ENCODE data around the gene TRDN.
A peak's percentile ranks its signal among the peaks of the same experiment; 100 is the strongest.

TRDN gene

DNA sequence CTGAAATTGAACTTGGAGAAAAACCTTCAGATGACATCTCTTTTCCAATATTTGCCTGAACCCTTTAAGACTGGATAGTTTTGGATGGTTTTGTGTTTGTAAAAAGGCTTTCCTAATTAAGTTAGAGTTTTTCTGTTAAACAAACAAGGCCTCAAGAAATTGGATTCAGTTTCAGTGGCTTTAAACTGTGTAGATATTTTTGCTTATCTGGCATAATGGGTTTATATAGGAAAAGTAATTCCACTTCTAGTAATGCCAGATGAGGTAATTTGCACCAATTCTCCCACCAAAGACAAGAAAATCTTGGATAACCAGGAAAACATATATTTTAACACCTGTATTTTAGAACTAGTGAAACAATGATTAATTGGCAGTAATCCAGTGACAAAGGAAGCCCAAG, 12.0 kb upstream of the TRDN start:
- Histone ChIP-seq H3K4me3 (ENCODE audit: low read length) (no peak overlapping the region), H3K27me3 (ENCODE audit: insufficient read depth, low read length) (no peaks in the 10 kb centered on the region)

DNA sequence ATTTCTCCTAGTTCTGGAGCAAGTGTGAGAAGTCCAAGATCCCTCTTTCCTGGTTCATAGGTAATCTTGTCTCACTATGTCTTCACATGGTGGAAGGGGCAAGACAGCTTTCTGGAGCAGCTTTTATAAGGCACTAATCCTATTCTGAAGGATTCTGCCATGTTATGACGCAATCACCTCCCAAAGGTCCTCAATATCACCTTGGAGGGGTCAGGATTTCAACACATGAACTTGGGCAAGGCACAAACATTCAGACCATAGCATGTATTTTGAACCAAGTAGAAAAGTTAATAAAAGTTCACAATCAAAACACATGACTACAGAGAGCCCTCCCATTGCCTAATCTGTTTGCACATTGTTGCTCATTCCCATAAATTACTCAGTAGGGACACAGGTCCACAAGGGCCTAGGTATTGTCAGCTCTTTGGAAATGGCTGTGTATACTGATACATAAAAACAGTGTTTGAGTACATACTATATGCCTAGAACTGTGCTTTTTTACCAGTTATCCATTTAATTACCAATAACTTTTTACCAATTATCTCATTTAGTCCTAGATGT, 11.3 kb upstream of the TRDN start:
- Histone ChIP-seq H3K4me3 (ENCODE audit: low read length) (no peak overlapping the region), H3K36me3 (ENCODE audit: insufficient read depth, low read length) (no peaks in the 10 kb centered on the region), H3K27me3 (ENCODE audit: insufficient read depth, low read length) (no peaks in the 10 kb centered on the region), H3K4me1 (ENCODE audit: insufficient read depth, low read length) (no peaks in the 10 kb centered on the region), H2AFZ (ENCODE audit: low read depth, low read length) (no peak overlapping the region), H3K9me3 (ENCODE audit: low read length) (no peaks in the 10 kb centered on the region)

More for the DNA sequence above, 12.0 kb upstream of the TRDN start:
- H3K4me1 ChIP-seq (ENCODE audit: insufficient read depth, low read length): no peaks in the 10 kb centered on the region
- no peak overlapping the region for H2AFZ ChIP-seq (ENCODE audit: low read depth, low read length)
- H3K9me3 ChIP-seq (ENCODE audit: low read length): no peaks in the 10 kb centered on the region
- H3K36me3 ChIP-seq (ENCODE audit: insufficient read depth, low read length): no peaks in the 10 kb centered on the region

DNA sequence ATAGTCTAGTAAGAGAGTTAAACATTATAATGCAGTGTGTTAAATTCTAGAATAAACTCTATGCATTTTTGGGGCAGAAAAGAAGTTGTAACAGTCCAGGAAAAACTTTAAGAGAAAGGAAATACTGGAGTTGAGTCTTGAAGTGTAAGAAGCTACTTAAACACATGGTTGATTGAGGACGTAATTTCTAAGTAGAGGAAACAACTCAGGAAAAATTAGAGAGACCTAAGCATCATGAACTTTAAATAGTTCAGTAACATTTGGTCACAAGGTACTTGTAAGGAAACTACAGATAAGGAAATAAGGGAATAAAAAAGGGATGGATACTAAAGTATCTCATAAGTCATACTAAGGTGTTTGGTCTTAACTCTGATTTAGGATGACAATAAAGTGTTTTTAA, 4.7 kb upstream of the TRDN start:
- no peaks in the 10 kb centered on the region for H3K36me3 ChIP-seq (ENCODE audit: insufficient read depth, low read length)
- peaks cover 38% of the 10 kb centered on the region for H3K4me1 ChIP-seq (ENCODE audit: insufficient read depth, low read length)
- no peaks in the 10 kb centered on the region for H3K27me3 ChIP-seq (ENCODE audit: insufficient read depth, low read length)
- H3K9me3 ChIP-seq (ENCODE audit: low read length): no peaks in the 10 kb centered on the region
- H2AFZ ChIP-seq (ENCODE audit: low read depth, low read length): no peak overlapping the region
- no peak overlapping the region for H3K4me3 ChIP-seq (ENCODE audit: low read length)

DNA sequence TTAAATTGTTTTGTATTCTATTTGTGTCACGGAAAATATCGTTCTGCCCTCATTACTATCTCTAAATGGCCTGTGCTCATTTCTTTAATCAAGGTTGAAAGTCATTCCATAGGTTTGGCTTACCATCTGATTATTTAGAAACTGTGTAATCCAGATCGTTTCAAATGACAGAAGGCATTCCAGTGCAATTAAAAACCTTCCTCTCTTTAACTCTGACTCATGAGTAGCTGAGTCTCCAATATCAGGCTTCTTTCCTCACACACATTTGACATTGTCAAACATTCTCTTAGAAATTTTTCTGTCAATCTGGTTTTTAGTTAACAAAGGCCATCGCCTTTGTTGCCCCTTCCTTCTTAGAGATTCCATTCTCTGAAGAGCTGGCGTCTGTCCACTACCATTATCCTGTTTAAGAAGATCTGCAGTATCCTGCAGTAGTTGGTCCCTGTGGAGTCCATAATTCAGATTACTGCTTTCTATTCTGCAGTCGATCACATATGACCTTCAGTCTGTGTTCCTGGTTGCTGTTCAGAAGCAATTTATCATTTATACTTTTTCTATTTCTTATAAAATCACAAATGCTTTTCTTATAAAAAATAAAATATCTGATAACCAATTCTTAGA, 3.9 kb upstream of the TRDN start:
- Histone ChIP-seq H3K4me1 (ENCODE audit: insufficient read depth, low read length) (peaks cover 38% of the 10 kb centered on the region), H3K36me3 (ENCODE audit: insufficient read depth, low read length) (no peaks in the 10 kb centered on the region), H3K4me3 (ENCODE audit: low read length) (no peak overlapping the region), H2AFZ (ENCODE audit: low read depth, low read length) (peak overlapping the region; percentile 5), H3K27me3 (ENCODE audit: insufficient read depth, low read length) (no peaks in the 10 kb centered on the region), H3K9me3 (ENCODE audit: low read length) (no peaks in the 10 kb centered on the region)

DNA sequence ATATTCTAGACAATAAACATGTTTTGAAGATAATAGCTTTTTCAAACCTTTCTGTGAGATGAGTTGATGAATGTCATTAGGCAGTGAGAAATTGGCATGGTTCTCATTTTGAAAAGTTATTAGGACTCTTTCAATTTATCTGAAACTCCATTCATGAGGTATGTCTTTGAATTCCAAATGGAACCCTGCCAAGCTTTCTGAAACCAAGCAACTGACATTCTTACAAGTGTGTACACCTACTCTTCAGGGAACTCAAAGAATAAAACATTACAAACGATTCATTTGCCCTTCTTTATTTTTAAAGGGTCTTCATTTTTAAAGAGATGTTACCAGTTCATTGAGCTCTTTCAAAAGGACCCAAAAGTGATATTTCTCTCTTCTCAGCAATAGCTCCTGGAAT, 2.1 kb upstream of the TRDN start:
- H3K4me3 ChIP-seq (ENCODE audit: low read length): no peak overlapping the region
- peaks cover 38% of the 10 kb centered on the region for H3K4me1 ChIP-seq (ENCODE audit: insufficient read depth, low read length)
- H3K36me3 ChIP-seq (ENCODE audit: insufficient read depth, low read length): no peaks in the 10 kb centered on the region
- H3K27me3 ChIP-seq (ENCODE audit: insufficient read depth, low read length): no peaks in the 10 kb centered on the region
- H3K9me3 ChIP-seq (ENCODE audit: low read length): no peaks in the 10 kb centered on the region
- no peak overlapping the region for H2AFZ ChIP-seq (ENCODE audit: low read depth, low read length)

DNA sequence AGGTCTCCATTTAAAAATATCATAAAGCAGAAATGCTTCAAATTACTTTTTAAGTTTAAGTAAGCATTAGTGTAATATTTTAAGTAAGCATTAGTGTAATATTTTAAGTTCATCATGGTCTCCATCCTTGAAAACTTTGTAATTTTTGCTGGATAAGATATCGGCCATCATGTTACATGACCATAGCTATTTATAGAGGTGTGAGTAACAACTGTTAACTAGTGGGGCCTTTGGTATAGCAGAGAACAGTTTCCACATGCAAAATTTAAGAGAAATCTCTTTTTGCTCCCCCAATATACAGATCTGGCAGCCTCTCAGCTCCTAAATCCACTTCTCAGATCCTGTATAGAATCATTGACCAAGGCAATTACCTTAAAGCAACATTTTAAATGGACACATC, 468 bp downstream of the TRDN start:
- H3K4me3 ChIP-seq (ENCODE audit: low read length): no peak overlapping the region
- H3K36me3 ChIP-seq (ENCODE audit: insufficient read depth, low read length): no peaks in the 10 kb centered on the region
- no peaks in the 10 kb centered on the region for H3K9me3 ChIP-seq (ENCODE audit: low read length)
- no peaks in the 10 kb centered on the region for H3K27me3 ChIP-seq (ENCODE audit: insufficient read depth, low read length)
- H2AFZ ChIP-seq (ENCODE audit: low read depth, low read length): peak overlapping the region; percentile 21
- H3K4me1 ChIP-seq (ENCODE audit: insufficient read depth, low read length): peaks cover 36% of the 10 kb centered on the region

DNA sequence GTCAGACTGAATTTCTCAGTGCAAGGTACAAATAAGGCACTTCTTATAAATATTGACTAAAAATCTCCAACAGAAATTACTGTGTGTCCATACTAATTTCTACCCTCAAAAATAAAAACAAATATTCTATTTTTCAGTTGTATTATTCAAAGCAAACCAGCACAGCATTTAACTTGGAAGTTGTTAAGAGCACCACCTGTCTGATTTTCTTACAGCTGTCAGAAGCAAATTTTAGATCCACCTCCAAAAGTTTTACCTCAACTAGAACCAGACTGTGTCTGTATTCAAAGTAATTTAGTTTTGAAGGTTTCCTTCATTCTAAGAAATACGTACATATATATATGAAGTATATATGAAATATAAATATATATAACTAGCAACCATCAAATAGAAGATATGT, 1.2 kb downstream of the TRDN start:
- H3K9me3 ChIP-seq (ENCODE audit: low read length): no peaks in the 10 kb centered on the region
- no peak overlapping the region for H3K4me3 ChIP-seq (ENCODE audit: low read length)
- H3K4me1 ChIP-seq (ENCODE audit: insufficient read depth, low read length): peaks cover 33% of the 10 kb centered on the region
- no peaks in the 10 kb centered on the region for H3K27me3 ChIP-seq (ENCODE audit: insufficient read depth, low read length)
- H2AFZ ChIP-seq (ENCODE audit: low read depth, low read length): no peak overlapping the region
- H3K36me3 ChIP-seq (ENCODE audit: insufficient read depth, low read length): no peaks in the 10 kb centered on the region

DNA sequence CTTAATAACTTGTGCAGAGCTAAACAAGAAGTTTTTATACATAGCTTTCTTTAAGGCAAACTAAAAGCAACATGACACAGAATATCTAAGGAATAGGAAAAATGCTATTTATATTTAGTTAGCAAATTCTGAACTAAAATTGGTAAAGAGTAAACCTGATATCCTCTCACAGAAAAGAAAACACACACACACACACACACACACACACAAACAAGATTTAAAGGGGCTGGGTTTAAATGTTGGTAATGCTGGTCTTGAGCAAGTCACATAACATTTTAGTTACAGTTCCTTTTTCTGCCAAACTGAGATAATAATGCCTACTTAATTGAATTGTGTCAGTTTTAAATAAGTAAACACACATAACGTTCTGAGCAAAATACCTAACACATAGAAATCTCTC, 1.6 kb downstream of the TRDN start:
- Histone ChIP-seq H3K4me1 (ENCODE audit: insufficient read depth, low read length) (peaks cover 33% of the 10 kb centered on the region), H2AFZ (ENCODE audit: low read depth, low read length) (peak overlapping the region; percentile 35), H3K27me3 (ENCODE audit: insufficient read depth, low read length) (no peaks in the 10 kb centered on the region), H3K36me3 (ENCODE audit: insufficient read depth, low read length) (no peaks in the 10 kb centered on the region), H3K4me3 (ENCODE audit: low read length) (no peak overlapping the region), H3K9me3 (ENCODE audit: low read length) (no peaks in the 10 kb centered on the region)

DNA sequence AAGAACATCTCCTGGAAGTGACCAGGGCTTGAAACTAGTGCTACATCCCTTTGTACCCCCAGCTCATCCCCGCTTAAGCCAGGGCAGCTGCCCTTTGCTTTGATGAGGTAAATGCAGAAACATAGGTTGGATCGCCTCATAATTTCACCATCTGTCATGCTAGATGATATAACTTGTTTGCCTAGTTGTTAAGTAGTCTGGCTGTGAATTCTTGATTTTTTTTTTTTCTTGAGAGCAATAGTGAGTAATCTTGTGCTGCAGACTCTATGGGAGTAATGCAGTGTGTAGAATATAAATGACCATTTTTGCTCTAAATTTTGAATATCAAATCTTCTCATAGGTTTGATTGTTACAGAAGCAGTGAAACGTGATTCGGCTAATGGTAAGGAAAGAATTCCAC, 4.1 kb downstream of the TRDN start:
- no peaks in the 10 kb centered on the region for H3K27me3 ChIP-seq (ENCODE audit: insufficient read depth, low read length)
- no peaks in the 10 kb centered on the region for H3K36me3 ChIP-seq (ENCODE audit: insufficient read depth, low read length)
- H3K4me1 ChIP-seq (ENCODE audit: insufficient read depth, low read length): peaks cover 25% of the 10 kb centered on the region
- H2AFZ ChIP-seq (ENCODE audit: low read depth, low read length): no peak overlapping the region
- H3K9me3 ChIP-seq (ENCODE audit: low read length): no peaks in the 10 kb centered on the region
- H3K4me3 ChIP-seq (ENCODE audit: low read length): no peak overlapping the region

DNA sequence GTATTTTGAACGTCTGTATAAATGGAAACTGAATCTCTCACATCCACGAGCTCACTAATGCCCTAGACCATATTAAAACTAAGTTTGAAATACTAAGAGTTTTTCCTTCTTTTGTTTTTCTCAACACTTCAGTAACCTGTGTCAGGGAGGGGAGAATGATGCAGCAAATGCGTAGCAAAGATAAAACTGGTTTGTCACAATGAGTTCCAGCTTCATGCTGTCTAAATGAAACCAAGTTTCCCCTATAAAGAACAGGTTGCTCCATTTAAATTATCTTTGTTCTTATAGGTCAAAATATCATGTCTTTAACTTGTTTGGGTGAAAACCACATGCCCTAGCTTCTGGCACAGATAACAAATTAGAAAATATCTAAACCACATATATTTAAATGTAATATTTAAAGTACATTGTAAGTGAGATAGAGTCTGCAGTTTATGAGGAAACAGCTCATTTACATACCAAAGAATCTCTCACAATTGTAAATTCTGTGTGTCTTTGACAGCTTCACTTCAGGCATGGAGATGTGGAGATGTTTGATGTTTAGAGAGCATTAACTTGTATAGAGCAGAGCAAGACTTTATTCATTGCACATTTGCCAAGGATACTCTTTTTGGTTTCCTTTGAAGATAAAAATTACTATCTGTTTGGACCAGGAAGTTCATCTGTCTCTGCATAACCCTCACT, 7.3 kb downstream of the TRDN start:
- no peak overlapping the region for H3K4me3 ChIP-seq (ENCODE audit: low read length)
- H3K36me3 ChIP-seq (ENCODE audit: insufficient read depth, low read length): no peaks in the 10 kb centered on the region
- H3K4me1 ChIP-seq (ENCODE audit: insufficient read depth, low read length): peaks cover 21% of the 10 kb centered on the region
- no peaks in the 10 kb centered on the region for H3K27me3 ChIP-seq (ENCODE audit: insufficient read depth, low read length)
- H3K9me3 ChIP-seq (ENCODE audit: low read length): no peaks in the 10 kb centered on the region
- peak overlapping the region; percentile 47 for H2AFZ ChIP-seq (ENCODE audit: low read depth, low read length)

DNA sequence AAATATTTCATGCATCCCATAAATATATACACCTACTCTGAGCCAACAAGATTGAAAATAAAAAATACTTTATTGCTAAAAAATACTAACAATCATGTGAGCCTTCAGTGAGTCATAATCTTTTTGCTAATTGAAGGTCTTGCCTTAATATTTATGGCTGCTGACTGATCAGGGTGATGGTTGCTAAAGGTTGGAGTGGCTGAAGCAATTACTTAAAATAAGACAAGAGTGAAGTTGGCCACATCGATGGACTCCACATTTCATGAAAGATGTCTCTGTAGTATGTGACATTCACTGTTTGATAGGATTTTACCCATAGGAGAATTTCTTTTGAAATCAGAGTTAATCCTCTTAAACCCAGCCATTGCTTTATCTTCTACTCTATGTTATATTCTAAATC, 11.1 kb downstream of the TRDN start:
- H2AFZ ChIP-seq (ENCODE audit: low read depth, low read length): no peak overlapping the region

DNA sequence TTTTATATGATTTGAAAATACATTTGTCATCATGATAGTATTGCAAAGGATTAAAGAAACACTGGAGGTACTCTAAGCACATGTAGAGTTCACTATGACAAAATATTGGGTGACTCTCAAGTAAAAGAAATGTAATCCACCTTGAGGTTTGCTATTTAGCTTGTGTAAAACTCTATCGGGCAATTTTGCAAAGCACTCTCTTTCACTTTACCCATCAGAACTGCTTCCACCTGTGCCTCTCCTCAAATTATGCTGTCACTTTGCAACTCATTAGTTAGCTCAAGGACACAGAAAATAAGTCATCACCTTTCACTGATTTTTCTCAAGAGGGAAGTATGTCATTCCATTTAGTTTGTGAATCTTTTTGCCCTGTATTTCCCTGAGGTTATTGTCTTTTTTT, 14.0 kb downstream of the TRDN start:
- Histone ChIP-seq H3K27me3 (ENCODE audit: insufficient read depth, low read length) (no peaks in the 10 kb centered on the region), H3K9me3 (ENCODE audit: low read length) (no peaks in the 10 kb centered on the region), H3K4me1 (ENCODE audit: insufficient read depth, low read length) (no peaks in the 10 kb centered on the region), H2AFZ (ENCODE audit: low read depth, low read length) (no peak overlapping the region), H3K4me3 (ENCODE audit: low read length) (no peak overlapping the region), H3K36me3 (ENCODE audit: insufficient read depth, low read length) (no peaks in the 10 kb centered on the region)

More for the DNA sequence above, 11.1 kb downstream of the TRDN start:
- no peaks in the 10 kb centered on the region for H3K27me3 ChIP-seq (ENCODE audit: insufficient read depth, low read length)
- H3K4me1 ChIP-seq (ENCODE audit: insufficient read depth, low read length): peaks cover 19% of the 10 kb centered on the region
- H3K4me3 ChIP-seq (ENCODE audit: low read length): no peak overlapping the region
- H3K9me3 ChIP-seq (ENCODE audit: low read length): no peaks in the 10 kb centered on the region
- H3K36me3 ChIP-seq (ENCODE audit: insufficient read depth, low read length): no peaks in the 10 kb centered on the region

DNA sequence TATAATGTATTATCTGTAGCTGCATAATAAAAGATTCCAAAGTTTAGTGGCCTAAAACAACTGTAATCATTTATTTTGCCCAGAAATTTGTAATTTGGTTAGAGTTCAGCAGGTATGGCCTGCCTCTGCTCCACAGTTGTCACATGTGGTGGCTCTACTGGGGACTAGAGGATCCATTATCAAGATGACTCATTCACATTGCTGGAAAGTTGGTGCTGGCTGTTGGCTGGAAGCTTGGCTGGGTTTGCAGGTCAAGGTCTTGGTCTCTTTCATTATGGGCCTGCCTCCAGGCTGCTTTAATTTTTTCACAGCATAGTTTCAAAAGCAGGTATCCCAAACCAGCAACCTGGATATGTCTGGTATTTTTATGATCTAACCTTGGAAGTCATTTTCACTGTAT, 17.6 kb downstream of the TRDN start:
- no peak overlapping the region for H3K4me3 ChIP-seq (ENCODE audit: low read length)
- H3K4me1 ChIP-seq (ENCODE audit: insufficient read depth, low read length): no peaks in the 10 kb centered on the region
- no peaks in the 10 kb centered on the region for H3K27me3 ChIP-seq (ENCODE audit: insufficient read depth, low read length)
- H3K36me3 ChIP-seq (ENCODE audit: insufficient read depth, low read length): no peaks in the 10 kb centered on the region
- H3K9me3 ChIP-seq (ENCODE audit: low read length): no peaks in the 10 kb centered on the region
- no peak overlapping the region for H2AFZ ChIP-seq (ENCODE audit: low read depth, low read length)

Measured in neuron (in vitro differentiated cells).